C4-2B (cell line): ENCODE data around the gene SLC41A1.

Experiments used
- CTCF ChIP-seq: fragments of 450-650 bp; conservative IDR thresholded peaks from 2 replicates; pipeline ENCODE4 v1.5.1; 2017; ENCODE audit warnings: mild to moderate bottlenecking
- ZFX ChIP-seq: fragments of 450-650 bp; IDR thresholded peaks from 2 replicates; pipeline ENCODE4 v1.6.1; 2017

GRCh38 chr1:205834751-205835150 lies 21.8 kb upstream of the SLC41A1 start:
- TF ChIP-seq CTCF: no peak
- no peak for TF ChIP-seq ZFX
